OCI-LY1 (cell line): ENCODE data around the gene ADM2.
A peak's percentile ranks its signal among the peaks of the same experiment; 100 is the strongest.

Experiments
- H2AFZ ChIP-seq: fragments of 200-600 bp; sonication (generic), shearing (Covaris generic); 2 replicates; pipeline ENCODE4 v1.6.0; 2014; ENCODE audit warnings: antibody characterized with exemption, mild to moderate bottlenecking, low read length
- H3F3A ChIP-seq: fragments of 200-600 bp; sonication (generic), shearing (Covaris generic); 2 replicates; pipeline ENCODE4 v1.6.0; 2014; ENCODE audit warnings: mild to moderate bottlenecking, antibody characterized with exemption, low read length, moderate library complexity; ENCODE audit not compliant: insufficient read depth
- H3K27ac ChIP-seq: fragments of 200-600 bp; sonication (generic); 2 replicates; pipeline ENCODE4 v1.5.1; 2014; ENCODE audit warnings: low read length, mixed run types, mild to moderate bottlenecking, low read depth; ENCODE audit not compliant: poor library complexity, severe bottlenecking
- H3K27me3 ChIP-seq: fragments of 200-600 bp; sonication (generic); 2 replicates; pipeline ENCODE4 v1.6.0; 2014; ENCODE audit warnings: antibody characterized with exemption, mild to moderate bottlenecking, low read length, moderate library complexity; ENCODE audit not compliant: insufficient read depth
- H3K36me3 ChIP-seq: fragments of 200-600 bp; sonication (generic); 2 replicates; pipeline ENCODE4 v1.6.1; 2014; ENCODE audit warnings: mild to moderate bottlenecking, antibody characterized with exemption, low read length, moderate library complexity, mixed read lengths; ENCODE audit not compliant: insufficient read depth
- H3K4me1 ChIP-seq: fragments of 200-600 bp; sonication (generic); 2 replicates; pipeline ENCODE4 v1.5.1; 2014; ENCODE audit warnings: mild to moderate bottlenecking, low read length, moderate library complexity; ENCODE audit not compliant: insufficient read depth, severe bottlenecking
- H3K4me2 ChIP-seq: fragments of 200-600 bp; sonication (generic), shearing (Covaris generic); 2 replicates; pipeline ENCODE4 v1.6.1; 2014; ENCODE audit warnings: low read length
- H3K4me3 ChIP-seq: fragments of 200-600 bp; sonication (generic); 2 replicates; pipeline ENCODE4 v1.5.1; 2014; ENCODE audit warnings: low read length, low read depth, mild to moderate bottlenecking, mixed read lengths; ENCODE audit not compliant: poor library complexity, severe bottlenecking
- H3K79me2 ChIP-seq: fragments of 200-600 bp; shearing (Covaris generic); 2 replicates; pipeline ENCODE4 v1.6.1; 2016; ENCODE audit warnings: mixed run types, low read length, mixed read lengths; ENCODE audit not compliant: insufficient read depth
- H3K9ac ChIP-seq: fragments of 200-600 bp; sonication (generic), shearing (Covaris generic); 2 replicates; pipeline ENCODE4 v1.6.1; 2014; ENCODE audit warnings: mild to moderate bottlenecking, low read length, mixed read lengths
- H3K9me2 ChIP-seq: fragments of 200-600 bp; sonication (generic), shearing (Covaris generic); 2 replicates; pipeline ENCODE4 v1.6.1; 2014; ENCODE audit warnings: low read depth, mild to moderate bottlenecking, low read length, mixed read lengths
- H3K9me3 ChIP-seq: fragments of 200-600 bp; shearing (Covaris generic); 2 replicates; pipeline ENCODE4 v1.6.1; 2014; ENCODE audit warnings: low read length, mixed read lengths
- H4K20me1 ChIP-seq: fragments of 200-600 bp; sonication (generic), shearing (Covaris generic); 2 replicates; pipeline ENCODE4 v1.6.0; 2016; ENCODE audit warnings: mild to moderate bottlenecking, low read length; ENCODE audit not compliant: insufficient read depth
- CTCF ChIP-seq: fragments of 200-600 bp; sonication (generic), shearing (Covaris generic); IDR thresholded peaks from 2 replicates; pipeline ENCODE4 v1.5.1; 2017; ENCODE audit warnings: mild to moderate bottlenecking, antibody characterized with exemption, low read length, moderate library complexity, mixed read lengths
- EZH2 ChIP-seq: fragments of 200-600 bp; sonication (generic), shearing (Covaris generic); IDR thresholded peaks from 2 replicates; pipeline ENCODE4 v1.8.0; 2017; ENCODE audit warnings: borderline replicate concordance, mixed run types, mild to moderate bottlenecking, antibody characterized with exemption, low read length, moderate library complexity, mixed read lengths

ADM2 gene

GRCh38 chr22:50487290-50488005 is 6.1 kb downstream of the ADM2 start:
- Histone ChIP-seq H3F3A (no peaks in the 10 kb centered on the region), H3K4me2 (peak overlapping the region; percentile 49), H3K9ac (peak overlapping the region; percentile 25; the same call in 1 of the 2 replicates), H3K79me2 (no peaks in the 10 kb centered on the region), H3K27me3 (no peaks in the 10 kb centered on the region), H3K4me1 (peaks cover 28% of the 10 kb centered on the region), H3K27ac (no peak overlapping the region), H3K4me3 (peak overlapping the region; percentile 19), H2AFZ (no peak overlapping the region), H3K9me2 (no peaks in the 10 kb centered on the region), H3K36me3 (no peaks in the 10 kb centered on the region), H4K20me1 (no peaks in the 10 kb centered on the region), H3K9me3 (no peaks in the 10 kb centered on the region)
- TF ChIP-seq CTCF: no peak
- no peak for TF ChIP-seq EZH2

- Histone ChIP-seq H3K9ac (no peak overlapping the region), H2AFZ (no peak overlapping the region), H3K4me1 (peaks cover 28% of the 10 kb centered on the region)
These were observed 6.8 kb downstream of the ADM2 start for GRCh38 chr22:50488006-50488677.

GRCh38 chr22:50488886-50489285 is 7.5 kb downstream of the ADM2 start:
- no peak overlapping the region for H3K4me2 ChIP-seq
- H3K27me3 ChIP-seq: no peaks in the 10 kb centered on the region
- H3K9ac ChIP-seq: no peak overlapping the region
- no peaks in the 10 kb centered on the region for H3F3A ChIP-seq
- no peak overlapping the region for H2AFZ ChIP-seq
- H3K36me3 ChIP-seq: no peaks in the 10 kb centered on the region
- peaks cover 26% of the 10 kb centered on the region for H3K4me1 ChIP-seq
- no peak for TF ChIP-seq EZH2
- TF ChIP-seq CTCF: no peak
- no peaks in the 10 kb centered on the region for H3K9me2 ChIP-seq
- no peaks in the 10 kb centered on the region for H3K9me3 ChIP-seq
- H3K79me2 ChIP-seq: no peaks in the 10 kb centered on the region
- no peak overlapping the region for H3K4me3 ChIP-seq
- H4K20me1 ChIP-seq: no peaks in the 10 kb centered on the region
- H3K27ac ChIP-seq: no peak overlapping the region

More at GRCh38 chr22:50488006-50488677, 6.8 kb downstream of the ADM2 start:
- no peaks in the 10 kb centered on the region for H4K20me1 ChIP-seq
- no peaks in the 10 kb centered on the region for H3K79me2 ChIP-seq
- TF ChIP-seq EZH2: no peak
- no peak for TF ChIP-seq CTCF
- no peak overlapping the region for H3K27ac ChIP-seq
- H3K9me3 ChIP-seq: no peaks in the 10 kb centered on the region
- H3K4me3 ChIP-seq: no peak overlapping the region
- no peak overlapping the region for H3K4me2 ChIP-seq
- H3K27me3 ChIP-seq: no peaks in the 10 kb centered on the region
- no peaks in the 10 kb centered on the region for H3K36me3 ChIP-seq
- H3F3A ChIP-seq: no peaks in the 10 kb centered on the region
- no peaks in the 10 kb centered on the region for H3K9me2 ChIP-seq
